Activated CD4-positive, alpha-beta T cell treated with anti-CD3 and anti-CD28 coated beads for 36 hours (primary cell): ENCODE data around the gene TBC1D3. TPM values are rescaled to one million over a fixed set of nuclear protein-coding genes. Genes with fewer than 3 reads are reported as not detected.
"Not testable (repeated sequence)": the region's sequence is repeated elsewhere in the genome, so short reads cannot be mapped to it uniquely, and the experiment has no call there.

Source experiments
- ATAC-seq: fragments of 200-7000 bp; cut with Tn5 transposase; one replicate; pipeline ENCODE4 v1.10.0; 2021; ENCODE audit warnings: mild to moderate bottlenecking, moderate library complexity
- CTCF ChIA-PET: fragments of 350-600 bp; sonication (Branson Sonifier 250); formaldehyde crosslinking; loops from one replicate; lab custom pipeline; 2021; ENCODE audit warnings: antibody characterized with exemption; lab: Charles Lee
- POLR2A ChIA-PET: fragments of 350-600 bp; sonication (Branson Sonifier 250); formaldehyde crosslinking; loops from one replicate; lab custom pipeline; 2021; ENCODE audit warnings: antibody characterized with exemption, inconsistent platforms; lab: Charles Lee
- DNase-seq: peaks from one replicate; pipeline ENCODE4 v3.0.0-alpha.2; 2020
- H3K27ac Mint-ChIP-seq: one replicate; pipeline ENCODE4 v1.8.0; 2021; ENCODE audit warnings: mixed read lengths
- H3K27me3 Mint-ChIP-seq: one replicate; pipeline ENCODE4 v1.8.0; 2021; ENCODE audit warnings: mixed read lengths
- H3K36me3 Mint-ChIP-seq: one replicate; pipeline ENCODE4 v1.8.0; 2021; ENCODE audit warnings: low read depth, mixed read lengths
- H3K4me1 Mint-ChIP-seq: one replicate; pipeline ENCODE4 v1.8.0; 2021; ENCODE audit warnings: mixed read lengths
- H3K4me3 Mint-ChIP-seq: one replicate; pipeline ENCODE4 v1.8.0; 2021; ENCODE audit warnings: mild to moderate bottlenecking, moderate library complexity, mixed read lengths
- H3K9me3 Mint-ChIP-seq: one replicate; pipeline ENCODE4 v1.8.0; 2021; ENCODE audit warnings: low read depth, mixed read lengths
- intact Hi-C, 2 experiments: fragments of 100-400 bp; cut with DNase I in 1 of 2; cut with micrococcal nuclease in 1 of 2; formaldehyde crosslinking; loops; one replicate each; pipeline versions ENCODE4 v1.14.2 to v1.15.1; 2022 to 2024; cut with DNase I, micrococcal nuclease
- total RNA-seq, 2 experiments: library from RNA; stranded (reverse); gene quantifications; one replicate each; pipeline ENCODE4 v1.2.3, GENCODE V29; 2021

TBC1D3 gene
- total RNA-seq: not detected

- POLR2A ChIA-PET, CTCF ChIA-PET, ATAC-seq, H3K9me3 Mint-ChIP-seq, H3K36me3 Mint-ChIP-seq, intact Hi-C loops, DNase-seq, H3K27me3 Mint-ChIP-seq, H3K27ac Mint-ChIP-seq, H3K4me3 Mint-ChIP-seq, H3K4me1 Mint-ChIP-seq: not testable (repeated sequence)
Observed at GRCh38 chr17:38192455-38192854, at the start of gene TBC1D3. Gene TBC1D3 (minus strand): TSS chr17:38192555. CDS start chr17:38191029, 1,526 bp downstream.

GRCh38 chr17:38232790-38233189, 40.4 kb upstream of the TBC1D3 start:
- CTCF ChIA-PET: not testable (repeated sequence)

GRCh38 chr17:38225844-38226495, 33.6 kb upstream of the TBC1D3 start:
- CTCF ChIA-PET, H3K4me1 Mint-ChIP-seq, ATAC-seq, H3K27me3 Mint-ChIP-seq, H3K9me3 Mint-ChIP-seq, intact Hi-C loops, H3K36me3 Mint-ChIP-seq, POLR2A ChIA-PET, DNase-seq, H3K27ac Mint-ChIP-seq, H3K4me3 Mint-ChIP-seq: not testable (repeated sequence)

More at GRCh38 chr17:38232790-38233189, 40.4 kb upstream of the TBC1D3 start:
- POLR2A ChIA-PET, H3K9me3 Mint-ChIP-seq, H3K27me3 Mint-ChIP-seq, H3K4me1 Mint-ChIP-seq, H3K27ac Mint-ChIP-seq, DNase-seq, H3K4me3 Mint-ChIP-seq, H3K36me3 Mint-ChIP-seq, intact Hi-C loops: not testable (repeated sequence)
- peak; percentile 68 for ATAC-seq

- H3K4me1 Mint-ChIP-seq, DNase-seq, H3K27ac Mint-ChIP-seq, H3K27me3 Mint-ChIP-seq, H3K4me3 Mint-ChIP-seq, intact Hi-C loops, H3K9me3 Mint-ChIP-seq, POLR2A ChIA-PET, H3K36me3 Mint-ChIP-seq, CTCF ChIA-PET: not testable (repeated sequence)
- peak; percentile 44 for ATAC-seq
Observed at GRCh38 chr17:38220867-38221266, 28.5 kb upstream of the TBC1D3 start.

- ATAC-seq, H3K4me1 Mint-ChIP-seq, H3K9me3 Mint-ChIP-seq, H3K36me3 Mint-ChIP-seq, CTCF ChIA-PET, H3K27me3 Mint-ChIP-seq, H3K27ac Mint-ChIP-seq, intact Hi-C loops, POLR2A ChIA-PET, H3K4me3 Mint-ChIP-seq, DNase-seq: not testable (repeated sequence)
Observed at GRCh38 chr17:38200271-38200670, 7.9 kb upstream of the TBC1D3 start.

- H3K36me3 Mint-ChIP-seq, H3K27ac Mint-ChIP-seq, ATAC-seq, H3K4me3 Mint-ChIP-seq, H3K9me3 Mint-ChIP-seq, CTCF ChIA-PET, H3K27me3 Mint-ChIP-seq, intact Hi-C loops, DNase-seq, H3K4me1 Mint-ChIP-seq, POLR2A ChIA-PET: not testable (repeated sequence)
Observed at GRCh38 chr17:38134860-38135259, 57.5 kb downstream of the TBC1D3 start.

Other genes starting within 250 kb of the TBC1D3 start
- under 1 TPM; 0.33 to 0.39 TPM for gene TBC1D3L, start 203.5 kb downstream of the TBC1D3 start, total RNA-seq
- 1 to 10 TPM; 6.4 to 6.6 TPM for gene TBC1D3D, start 188.6 kb downstream of the TBC1D3 start, total RNA-seq
- gene TBC1D3C, start 123.9 kb downstream of the TBC1D3 start, total RNA-seq: not detected
- not detected for gene TBC1D3E, start 64.6 kb downstream of the TBC1D3 start, total RNA-seq
- 10 to 100 TPM; 54.4 to 57.4 TPM for gene MRPL45, start 104.6 kb upstream of the TBC1D3 start, total RNA-seq
- under 1 TPM; 0.05 to 0.07 TPM for gene GPR179, start 151.4 kb upstream of the TBC1D3 start, total RNA-seq
- 10 to 100 TPM; 21.8 to 25.3 TPM for gene SOCS7, start 159.3 kb upstream of the TBC1D3 start, total RNA-seq
- gene ARHGAP23, start 235.9 kb upstream of the TBC1D3 start, total RNA-seq: under 1 TPM; 0.55 to 0.86 TPM